Stimulated activated CD4-positive, alpha-beta T cell treated with anti-CD3 and anti-CD28 coated beads, Interleukin-2, amount 100 ng/mL, for 48 hours (primary cell): ENCODE results near the gene LRRC74B.
"Not testable (repeated sequence)": the region's sequence is repeated elsewhere in the genome, so short reads cannot be mapped to it uniquely, and the experiment has no call there.

Experiments
- DNase-seq, 2 donors: peaks; one replicate each; pipeline ENCODE4 v3.0.0-alpha.2; 2020

The LRRC74B gene

GRCh38 chr22:21054714-21055563, 9.2 kb downstream of the LRRC74B start:
- DNase-seq = no peak

GRCh38 chr22:21055564-21055834, 9.8 kb downstream of the LRRC74B start:
- no peak for DNase-seq

GRCh38 chr22:21055880-21056319, 10.2 kb downstream of the LRRC74B start:
- no peak for DNase-seq

- not testable (repeated sequence) for DNase-seq
These were observed 14.6 kb downstream of the LRRC74B start for GRCh38 chr22:21060363-21060762.

- DNase-seq = not testable (repeated sequence)
These were observed 16.0 kb downstream of the LRRC74B start for GRCh38 chr22:21061660-21062321.

GRCh38 chr22:21064425-21064824, 18.7 kb downstream of the LRRC74B start:
- not testable (repeated sequence) for DNase-seq

- no peak for DNase-seq
These were observed 19.4 kb downstream of the LRRC74B start for GRCh38 chr22:21064917-21065864.

GRCh38 chr22:21067075-21067900, 21.5 kb downstream of the LRRC74B start:
- DNase-seq = no peak

- no peak for DNase-seq
These were observed 22.3 kb downstream of the LRRC74B start for GRCh38 chr22:21067901-21068680.

- DNase-seq = no peak
These were observed 23.0 kb downstream of the LRRC74B start for GRCh38 chr22:21068681-21069276.

GRCh38 chr22:21069375-21069774, 23.6 kb downstream of the LRRC74B start:
- DNase-seq = no peak

- DNase-seq = no peak
These were observed 25.2 kb downstream of the LRRC74B start for GRCh38 chr22:21070690-21071615.

GRCh38 chr22:21071796-21072195, 26.1 kb downstream of the LRRC74B start:
- DNase-seq = not testable (repeated sequence)

- DNase-seq = no peak
These were observed 27.3 kb downstream of the LRRC74B start for GRCh38 chr22:21073023-21073422.

- no peak for DNase-seq
These were observed 27.7 kb downstream of the LRRC74B start for GRCh38 chr22:21073482-21073881.

- no peak for DNase-seq
These were observed 28.5 kb downstream of the LRRC74B start for GRCh38 chr22:21074102-21074715.

- no peak for DNase-seq
These were observed 29.9 kb downstream of the LRRC74B start for GRCh38 chr22:21075516-21076138.

- no peak for DNase-seq
These were observed 31.3 kb downstream of the LRRC74B start for GRCh38 chr22:21076912-21077625.
